PC-3 (cell line): Measurements from ENCODE around the gene TRAPPC11. TPM values are rescaled to one million over a fixed set of nuclear protein-coding genes. Genes with fewer than 3 reads are reported as not detected.

ENCODE experiments used
- ATAC-seq: fragments of 200-7000 bp; cut with Tn5 transposase; 2 replicates; pipeline ENCODE4 v1.9.1; 2020; ENCODE audit warnings: mild to moderate bottlenecking, moderate library complexity
- BruUV-seq: library from RNA; stranded (reverse); fragments of 400-500 nt; replicated peaks from 2 replicates; lab custom pipeline; 2021; lab: Mats Ljungman, UMichigan
- CTCF ChIA-PET: fragments of 300-600 bp; sonication (Branson Sonifier 250); formaldehyde crosslinking; loops from one replicate; lab custom pipeline; 2022; ENCODE audit warnings: antibody characterized with exemption; lab: Charles Lee
- POLR2A ChIA-PET: fragments of 300-600 bp; sonication (Branson Sonifier 250); formaldehyde crosslinking; loops from one replicate; lab custom pipeline; 2022; ENCODE audit warnings: antibody characterized with exemption; ENCODE audit not compliant: unreplicated experiment; lab: Charles Lee
- DNase-seq: peaks from one replicate; pipeline ENCODE4 v3.0.0-alpha.2; 2015
- H2AFZ ChIP-seq: fragments of 300-600 bp; sonication (generic); 2 replicates; pipeline ENCODE4 v1.6.0; 2016; ENCODE audit warnings: antibody characterized with exemption, low read length
- H3F3A ChIP-seq: fragments of 300-600 bp; sonication (generic); one replicate; pipeline ENCODE4 v1.6.0; 2017; ENCODE audit warnings: antibody characterized with exemption, low read length, control low read depth, mild to moderate bottlenecking; ENCODE audit not compliant: unreplicated experiment
- H3K27ac ChIP-seq: fragments of 300-600 bp; sonication (generic); 2 replicates; pipeline ENCODE4 v1.5.1; 2016; ENCODE audit warnings: mild to moderate bottlenecking, low read length
- H3K27me3 ChIP-seq: fragments of 300-600 bp; sonication (generic); 2 replicates; pipeline ENCODE4 v1.6.1; 2016; ENCODE audit warnings: low read length, mixed read lengths
- H3K36me3 ChIP-seq: fragments of 300-600 bp; sonication (generic); 2 replicates; pipeline ENCODE4 v1.6.1; 2016; ENCODE audit warnings: low read depth, mixed run types, low read length, mixed read lengths
- H3K4me1 ChIP-seq: fragments of 300-600 bp; sonication (generic); 2 replicates; pipeline ENCODE4 v1.5.1; 2016; ENCODE audit warnings: low read length; ENCODE audit not compliant: insufficient read depth
- H3K4me2 ChIP-seq: fragments of 300-600 bp; sonication (generic); 2 replicates; pipeline ENCODE4 v1.6.0; 2016; ENCODE audit warnings: low read length
- H3K4me3 ChIP-seq: fragments of 300-600 bp; sonication (generic); 2 replicates; pipeline ENCODE4 v1.5.1; 2016; ENCODE audit warnings: mild to moderate bottlenecking, low read length, mixed read lengths
- H3K79me2 ChIP-seq: fragments of 300-600 bp; sonication (generic); 2 replicates; pipeline ENCODE4 v1.6.1; 2017; ENCODE audit warnings: low read length, mixed read lengths
- H3K9ac ChIP-seq: fragments of 300-600 bp; sonication (generic); 2 replicates; pipeline ENCODE4 v1.6.0; 2016; ENCODE audit warnings: mild to moderate bottlenecking, low read length
- H3K9me2 ChIP-seq: fragments of 300-600 bp; sonication (generic); replicated peaks from 2 replicates; pipeline ENCODE4 v1.6.1; 2016; ENCODE audit warnings: mixed run types, low read length, mixed read lengths
- H3K9me3 ChIP-seq: fragments of 300-600 bp; sonication (generic); 2 replicates; pipeline ENCODE4 v1.6.1; 2016; ENCODE audit warnings: low read length, mixed read lengths
- H4K20me1 ChIP-seq: fragments of 300-600 bp; sonication (generic); 2 replicates; pipeline ENCODE4 v1.6.1; 2016; ENCODE audit warnings: low read length, mixed read lengths
- CTCF ChIP-seq: fragments of 300-600 bp; sonication (generic); conservative IDR thresholded peaks from 2 replicates; pipeline ENCODE4 v1.5.1; 2017; ENCODE audit warnings: antibody characterized with exemption, low read depth, mild to moderate bottlenecking, low read length
- EZH2 ChIP-seq: fragments of 300-600 bp; sonication (generic); IDR thresholded peaks from one replicate; pipeline ENCODE4 v1.6.1; 2017; ENCODE audit warnings: antibody characterized with exemption, mild to moderate bottlenecking, low read length; ENCODE audit not compliant: unreplicated experiment
- EZH2phosphoT487 ChIP-seq: fragments of 300-600 bp; sonication (generic); IDR thresholded peaks from 2 replicates; pipeline ENCODE4 v1.6.1; 2018; ENCODE audit warnings: mild to moderate bottlenecking, antibody characterized with exemption, low read length, borderline replicate concordance
- intact Hi-C: fragments of 100-400 bp; cut with micrococcal nuclease; formaldehyde crosslinking; loops from 2 replicates; pipeline ENCODE4 v1.9.0; 2023
- total RNA-seq: library from RNA; depleted of rRNA; stranded (reverse); fragments of >200 nt; gene quantifications from 2 replicates; pipeline ENCODE4 v1.2.3, GENCODE V29; 2014

Gene TRAPPC11
- total RNA-seq, 1 experiment from 2014 or later = 20.0 TPM

- no peak overlapping the region for H3K9ac ChIP-seq
- no peaks in the 10 kb centered on the region for H3K79me2 ChIP-seq
- H4K20me1 ChIP-seq = no peaks in the 10 kb centered on the region
- intact Hi-C loops = no loop called here
- no peak for TF ChIP-seq EZH2
- H3F3A ChIP-seq = no peaks in the 10 kb centered on the region
- ATAC-seq (no peak), DNase-seq (no peak)
- no peak overlapping the region for H3K4me3 ChIP-seq
- POLR2A ChIA-PET = no interaction called here
- no peaks in the 10 kb centered on the region for H3K36me3 ChIP-seq
- CTCF ChIA-PET = no interaction called here
- no peak overlapping the region for H3K27ac ChIP-seq
- H3K9me2 ChIP-seq = no peaks in the 10 kb centered on the region
- no peaks in the 10 kb centered on the region for H3K27me3 ChIP-seq
- H3K9me3 ChIP-seq = no peaks in the 10 kb centered on the region
- H3K4me1 ChIP-seq = peaks cover 9% of the 10 kb centered on the region
- no peak overlapping the region for H2AFZ ChIP-seq
- no peak overlapping the region for H3K4me2 ChIP-seq
- BruUV-seq = no TSS peak
Observed at GRCh38 chr4:183721207-183722081, 62.4 kb downstream of the TRAPPC11 start.

GRCh38 chr4:183722731-183723560 is 63.9 kb downstream of the TRAPPC11 start:
- peak; percentile 93 for ATAC-seq
- peak overlapping the region; percentile 77 for H3K4me2 ChIP-seq
- POLR2A ChIA-PET = no interaction called here

More at GRCh38 chr4:183722731-183723560, 63.9 kb downstream of the TRAPPC11 start:
- no peaks in the 10 kb centered on the region for H3K9me2 ChIP-seq
- intact Hi-C loops = no loop called here
- no TSS peak for BruUV-seq
- no peaks in the 10 kb centered on the region for H3K36me3 ChIP-seq
- peaks cover 9% of the 10 kb centered on the region for H3K4me1 ChIP-seq
- CTCF ChIA-PET = no interaction called here
- DNase-seq = peak; percentile 75
- peak overlapping the region; percentile 69 for H3K9ac ChIP-seq
- peak overlapping the region; percentile 76 for H3K27ac ChIP-seq
- H2AFZ ChIP-seq = peak overlapping the region; percentile 50; the same call in 1 of the 2 replicates
- no peaks in the 10 kb centered on the region for H3K27me3 ChIP-seq
- H3F3A ChIP-seq = no peaks in the 10 kb centered on the region
- H3K79me2 ChIP-seq = no peaks in the 10 kb centered on the region
- TF ChIP-seq CTCF (no peak; the same call in 1 of the 2 replicates), EZH2phosphoT487 (no peak), EZH2 (no peak)
- H3K9me3 ChIP-seq = no peaks in the 10 kb centered on the region
- peak overlapping the region; percentile 49 for H3K4me3 ChIP-seq
- no peaks in the 10 kb centered on the region for H4K20me1 ChIP-seq
